H9 (cell line): Measurements from ENCODE around the gene SSPN. TPM values are rescaled to one million over a fixed set of nuclear protein-coding genes. Genes with fewer than 3 reads are reported as not detected.

Experiments used
- DNase-seq: peaks from one replicate; pipeline ENCODE4 v3.0.0-alpha.2; 2017
- H2AFZ ChIP-seq: one replicate; pipeline ENCODE4 v1.6.1; 2013; ENCODE audit warnings: mild to moderate bottlenecking, low read length, control low read depth, moderate library complexity
- H2AK5ac ChIP-seq: 2 replicates; pipeline ENCODE4 v1.6.1; 2013; ENCODE audit warnings: low read length, control low read depth, mixed read lengths; ENCODE audit not compliant: insufficient read length
- H2BK120ac ChIP-seq: one replicate; pipeline ENCODE4 v1.6.1; 2013; ENCODE audit warnings: low read depth, mild to moderate bottlenecking, low read length, control low read depth, inconsistent platforms; ENCODE audit not compliant: poor library complexity, severe bottlenecking
- H2BK12ac ChIP-seq: 2 replicates; pipeline ENCODE4 v1.6.1; 2013; ENCODE audit warnings: low read length, control low read depth, mixed read lengths, low read depth; ENCODE audit not compliant: insufficient read length
- H2BK15ac ChIP-seq: 2 replicates; pipeline ENCODE4 v1.6.1; 2013; ENCODE audit warnings: low read depth, low read length, control low read depth
- H2BK20ac ChIP-seq: one replicate; pipeline ENCODE4 v1.6.1; 2013; ENCODE audit warnings: low read depth, mild to moderate bottlenecking, low read length, control low read depth, inconsistent platforms; ENCODE audit not compliant: poor library complexity, severe bottlenecking
- H2BK5ac ChIP-seq: 2 replicates; pipeline ENCODE4 v1.6.1; 2013; ENCODE audit warnings: low read length, control low read depth, mixed read lengths; ENCODE audit not compliant: insufficient read length
- H3K14ac ChIP-seq: 2 replicates; pipeline ENCODE4 v1.6.1; 2013; ENCODE audit warnings: low read length, control low read depth; ENCODE audit not compliant: insufficient read depth
- H3K18ac ChIP-seq: 2 replicates; pipeline ENCODE4 v1.6.1; 2013; ENCODE audit warnings: low read depth, mild to moderate bottlenecking, mixed read lengths, low read length, control low read depth; ENCODE audit not compliant: insufficient read length
- H3K23ac ChIP-seq: 2 replicates; pipeline ENCODE4 v1.6.1; 2013; ENCODE audit warnings: low read length, control low read depth, mixed read lengths, low read depth; ENCODE audit not compliant: insufficient read length
- H3K23me2 ChIP-seq: 2 replicates; pipeline ENCODE4 v1.6.1; 2013; ENCODE audit warnings: low read depth, mild to moderate bottlenecking, mixed read lengths, low read length, control low read depth; ENCODE audit not compliant: insufficient read length, poor library complexity, severe bottlenecking
- H3K27ac ChIP-seq: 2 replicates; pipeline ENCODE4 v1.5.1; 2013; ENCODE audit warnings: low read length, control low read depth, mixed read lengths, low read depth; ENCODE audit not compliant: insufficient read length
- H3K27me3 ChIP-seq: 2 replicates; pipeline ENCODE4 v1.6.1; 2013; ENCODE audit warnings: low read length, control low read depth, inconsistent platforms; ENCODE audit not compliant: insufficient read depth
- H3K4ac ChIP-seq: 2 replicates; pipeline ENCODE4 v1.6.1; 2013; ENCODE audit warnings: low read depth, mild to moderate bottlenecking, control low read depth, inconsistent platforms, low read length, moderate library complexity
- H3K4me1 ChIP-seq: 2 replicates; pipeline ENCODE4 v1.6.1; 2013; ENCODE audit warnings: low read length, control low read depth, inconsistent platforms; ENCODE audit not compliant: insufficient read depth
- H3K4me2 ChIP-seq: 2 replicates; pipeline ENCODE4 v1.6.1; 2013; ENCODE audit warnings: low read length, control low read depth, mixed read lengths; ENCODE audit not compliant: insufficient read length, insufficient read depth
- H3K56ac ChIP-seq: 2 replicates; pipeline ENCODE4 v1.6.1; 2013; ENCODE audit warnings: low read depth, mild to moderate bottlenecking, mixed read lengths, low read length, control low read depth; ENCODE audit not compliant: insufficient read length
- H3K79me1 ChIP-seq: 2 replicates; pipeline ENCODE4 v1.6.1; 2013; ENCODE audit warnings: low read depth, mild to moderate bottlenecking, moderate library complexity, low read length, control low read depth, inconsistent platforms; ENCODE audit not compliant: insufficient read depth, poor library complexity, severe bottlenecking
- H3K79me2 ChIP-seq: 2 replicates; pipeline ENCODE4 v1.6.1; 2013; ENCODE audit warnings: low read length, control low read depth, inconsistent platforms; ENCODE audit not compliant: insufficient read depth
- H3K9ac ChIP-seq: 2 replicates; pipeline ENCODE4 v1.6.1; 2013; ENCODE audit warnings: low read length, control low read depth, mixed read lengths; ENCODE audit not compliant: insufficient read length; ENCODE audit errors: extremely low read depth
- H3K9me3 ChIP-seq: one replicate; pipeline ENCODE4 v1.6.1; 2013; ENCODE audit warnings: low read depth, low read length, inconsistent platforms; ENCODE audit not compliant: control insufficient read depth
- H3T11ph ChIP-seq: one replicate; pipeline ENCODE4 v1.6.1; 2013; ENCODE audit warnings: mild to moderate bottlenecking, low read length, control low read depth, inconsistent platforms
- H4K20me1 ChIP-seq: one replicate; pipeline ENCODE4 v1.6.1; 2013; ENCODE audit not compliant: control insufficient read depth, insufficient read length, insufficient read depth
- H4K5ac ChIP-seq: 2 replicates; pipeline ENCODE4 v1.6.1; 2013; ENCODE audit warnings: low read depth, mild to moderate bottlenecking, mixed read lengths, low read length, control low read depth; ENCODE audit not compliant: insufficient read length
- H4K8ac ChIP-seq: replicated peaks from 2 replicates; pipeline ENCODE4 v1.6.1; 2013; ENCODE audit warnings: low read length, control low read depth, mixed read lengths, low read depth; ENCODE audit not compliant: insufficient read length
- H4K91ac ChIP-seq: 2 replicates; pipeline ENCODE4 v1.6.1; 2013; ENCODE audit warnings: low read depth, mild to moderate bottlenecking, moderate library complexity, mixed read lengths, low read length, control low read depth; ENCODE audit not compliant: insufficient read length
- H3K27ac Mint-ChIP-seq, 3 experiments: 2 replicates in 2 of 3; 3 replicates in 1 of 3; pipeline ENCODE4 v1.8.0; 2020 to 2021; ENCODE audit warnings: mixed read lengths in 3 of 3, mild to moderate bottlenecking in 1 of 3, moderate library complexity in 1 of 3
- H3K27me3 Mint-ChIP-seq: 2 replicates; pipeline ENCODE4 v1.8.0; 2021; ENCODE audit warnings: low read depth, mild to moderate bottlenecking, moderate library complexity, mixed read lengths
- H3K36me3 Mint-ChIP-seq, 3 experiments: 2 replicates in 2 of 3; 3 replicates in 1 of 3; pipeline ENCODE4 v1.8.0; 2020 to 2021; ENCODE audit warnings: low read depth in 3 of 3, mixed read lengths in 3 of 3; ENCODE audit not compliant: insufficient read depth in 1 of 3
- H3K4me1 Mint-ChIP-seq, 2 experiments: 2 replicates each; pipeline ENCODE4 v1.8.0; 2020; ENCODE audit warnings: mixed read lengths in 2 of 2
- H3K4me3 Mint-ChIP-seq, 2 experiments: 2 replicates in 1 of 2; 3 replicates in 1 of 2; pipeline ENCODE4 v1.8.0; 2020 to 2021; ENCODE audit warnings: mild to moderate bottlenecking in 2 of 2, mixed read lengths in 2 of 2, moderate library complexity in 1 of 2
- H3K9me3 Mint-ChIP-seq, 2 experiments: 2 replicates in 1 of 2; 3 replicates in 1 of 2; pipeline ENCODE4 v1.8.0; 2020; ENCODE audit warnings: mild to moderate bottlenecking in 2 of 2, mixed read lengths in 2 of 2, moderate library complexity in 1 of 2
- CTCF ChIP-seq: fragments of 200-600 bp; sonication (generic); conservative IDR thresholded peaks from 3 replicates; pipeline ENCODE4 v1.8.0; 2021; ENCODE audit warnings: antibody characterized with exemption, mild to moderate bottlenecking
- WGBS: extraction: QIAGEN DNeasy Blood & Tissue Kit; methylation state at CpG from one replicate; pipeline ENCODE4 v1.1.7; 2013; ENCODE audit warnings: missing lambda C conversion rate, low lambda C conversion rate, mixed read lengths; ENCODE audit not compliant: insufficient read length; ENCODE audit errors: extremely low coverage; 5-methylcytosine and 5-hydroxymethylcytosine counted together
- total RNA-seq: library from RNA; stranded (reverse); gene quantifications from 2 replicates; pipeline ENCODE4 v1.2.1, GENCODE V29; 2021

Gene SSPN
- total RNA-seq, 1 experiment from 2014 or later: 0.81 TPM

GRCh38 chr12:26281320-26281719 is 85.9 kb downstream of the SSPN start:
- H3K9me3 Mint-ChIP-seq: no peaks in the 10 kb centered on the region

More at GRCh38 chr12:26281320-26281719, 85.9 kb downstream of the SSPN start:
- Histone ChIP-seq H4K8ac (no peak overlapping the region), H3K4me1 (no peaks in the 10 kb centered on the region; the same call in 1 of the 2 replicates), H3K79me1 (no peaks in the 10 kb centered on the region), H3K56ac (no peak overlapping the region), H4K91ac (no peak overlapping the region), H4K5ac (no peak overlapping the region), H3K79me2 (no peaks in the 10 kb centered on the region), H3K4me2 (no peak overlapping the region), H2BK15ac (no peak overlapping the region), H4K20me1 (no peaks in the 10 kb centered on the region), H3K27me3 (no peaks in the 10 kb centered on the region), H3K18ac (no peak overlapping the region), H2AFZ (no peak overlapping the region), H3K23ac (no peak overlapping the region), H2BK120ac (no peak overlapping the region), H3K9ac (no peak overlapping the region), H3K23me2 (no peaks in the 10 kb centered on the region), H2BK5ac (no peak overlapping the region), H3K4ac (no peak overlapping the region), H2AK5ac (no peak overlapping the region), H3K27ac (no peak overlapping the region), H2BK20ac (no peak overlapping the region), H3K9me3 (no peaks in the 10 kb centered on the region), H3K14ac (no peak overlapping the region; the same call in 1 of the 2 replicates), H2BK12ac (no peak overlapping the region), H3T11ph (no peak overlapping the region)
- no peak for DNase-seq
- Mint-ChIP-seq H3K36me3 (no peaks in the 10 kb centered on the region), H3K4me3 (no peak overlapping the region), H3K27me3 (no peaks in the 10 kb centered on the region), H3K4me1 (peaks cover 5 to 10% of the 10 kb centered on the region in 2 experiments; a peak in 3 of 4 replicates), H3K27ac (peak overlapping the region in 1 of 3 experiments; percentile 5; a peak in 1 of 7 replicates)
- no peak for TF ChIP-seq CTCF
- no CpG with 5 or more reads among the region's 4 CpGs for WGBS
